ENCODE results near the gene PHOSPHO1.

PHOSPHO1 gene

DNA sequence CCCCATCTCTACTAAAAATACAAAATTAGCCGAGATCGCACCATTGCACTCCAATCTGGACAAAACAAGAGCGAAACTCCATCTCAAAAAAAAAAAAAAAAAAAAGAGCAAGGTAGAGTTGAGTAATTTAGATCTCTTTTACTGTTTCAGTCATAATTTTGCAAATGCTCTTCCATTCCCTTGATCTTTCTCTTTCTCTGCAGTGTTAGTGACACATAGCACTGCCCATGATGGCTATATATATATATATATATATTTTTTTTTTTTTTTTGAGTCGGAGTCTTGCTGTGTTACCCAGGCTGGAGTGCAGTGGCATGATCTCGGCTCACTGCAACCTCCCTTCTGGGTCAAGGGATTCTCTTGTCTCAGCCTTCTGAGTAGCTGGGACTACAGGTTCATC lies 12.2 kb upstream of the PHOSPHO1 start:
- no peak for DNase-seq (ENCODE audit: low read depth in 3 of 3)

DNA sequence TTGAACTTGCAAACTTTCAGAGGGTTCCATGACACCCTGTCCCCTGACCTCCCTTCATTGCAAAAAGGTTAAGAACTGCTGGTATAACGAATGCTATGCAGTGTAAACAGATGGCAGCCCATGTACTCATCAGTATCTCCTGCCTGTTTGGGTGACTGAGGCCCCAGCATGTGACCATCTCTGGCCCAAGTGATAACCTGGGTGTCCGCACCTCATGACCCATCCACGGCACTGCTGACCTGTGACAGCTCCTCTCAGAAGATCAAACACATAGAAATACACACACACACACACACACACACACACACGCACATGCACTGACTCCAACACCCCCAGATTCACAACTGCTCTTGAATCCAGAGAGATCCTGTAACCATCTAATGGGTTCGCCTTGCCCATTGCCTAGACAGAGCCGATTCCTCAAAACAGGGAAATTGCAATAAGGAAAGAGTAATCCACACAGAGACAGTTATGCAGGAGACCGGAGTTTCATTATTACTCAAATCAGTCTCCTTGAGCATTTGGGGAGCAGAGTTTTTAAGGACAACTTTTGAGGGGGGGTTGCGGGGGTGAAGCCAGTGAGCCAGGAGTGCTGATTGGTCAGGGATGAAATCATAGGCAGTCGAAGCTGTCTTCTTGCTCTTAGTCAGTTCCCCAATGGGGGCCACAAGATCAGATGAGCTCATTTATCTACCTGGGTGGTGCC lies 11.3 kb upstream of the PHOSPHO1 start:
- DNase-seq (ENCODE audit: low read depth in 3 of 3) = no peak

DNA sequence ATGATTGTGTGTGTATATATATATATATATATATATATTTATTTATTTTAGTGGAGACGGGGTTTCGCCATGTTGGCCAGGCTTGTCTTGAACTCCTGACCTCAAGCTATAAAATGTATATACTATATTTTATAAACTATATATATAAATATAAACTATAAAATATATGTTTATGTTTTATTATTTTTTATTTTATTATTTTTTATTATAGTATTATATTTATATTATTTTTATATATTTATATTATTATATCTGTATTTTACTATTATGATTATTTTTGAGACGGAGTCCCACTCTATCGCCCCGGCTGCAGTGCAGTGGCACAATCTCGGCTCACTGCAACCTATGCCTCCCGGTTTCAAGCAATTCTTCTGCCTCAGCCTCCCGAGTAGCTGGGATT lies 10.5 kb upstream of the PHOSPHO1 start:
- no peak for DNase-seq (ENCODE audit: low read depth in 3 of 3)

DNA sequence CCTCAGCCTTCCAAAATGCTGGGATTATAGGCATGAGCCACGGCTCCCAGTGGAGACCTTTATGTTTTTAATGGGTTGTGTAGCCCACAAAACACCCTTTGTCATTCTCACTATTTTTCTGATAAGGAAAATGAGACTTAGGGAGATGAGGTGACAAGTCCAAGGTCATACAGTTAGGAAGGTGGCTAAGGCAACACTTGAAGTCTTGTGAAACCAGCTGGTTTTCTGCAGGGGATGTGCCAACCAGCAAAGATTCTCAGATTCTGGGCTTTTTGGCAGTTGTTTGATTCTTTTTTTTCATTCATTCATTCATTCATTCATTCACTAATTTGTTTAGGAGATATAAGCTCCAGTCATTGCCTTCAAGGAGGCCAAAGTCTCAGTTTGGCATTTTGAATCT lies 10.0 kb upstream of the PHOSPHO1 start:
- no peak for DNase-seq (ENCODE audit: low read depth in 3 of 3)

DNA sequence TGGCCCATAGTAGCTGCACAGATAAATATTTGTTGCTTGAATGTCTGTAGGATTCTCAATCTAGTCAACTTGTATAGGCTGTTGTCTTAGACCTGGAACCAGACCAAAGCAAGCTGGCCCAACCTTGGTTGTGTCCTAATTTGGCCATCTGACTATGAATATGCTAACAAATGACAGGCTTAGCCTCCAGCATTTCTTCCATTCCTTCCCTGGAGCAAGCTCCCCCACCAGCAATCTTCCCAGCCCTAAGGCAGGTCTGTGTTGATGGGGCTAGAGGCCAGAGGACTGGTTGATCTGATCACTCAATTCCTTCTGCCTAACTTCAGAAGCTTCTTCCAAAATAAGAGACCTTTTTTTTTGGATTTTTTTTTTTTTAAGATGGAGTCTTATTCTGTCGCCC lies 9.4 kb upstream of the PHOSPHO1 start:
- DNase-seq (ENCODE audit: low read depth in 3 of 3) = no peak

DNA sequence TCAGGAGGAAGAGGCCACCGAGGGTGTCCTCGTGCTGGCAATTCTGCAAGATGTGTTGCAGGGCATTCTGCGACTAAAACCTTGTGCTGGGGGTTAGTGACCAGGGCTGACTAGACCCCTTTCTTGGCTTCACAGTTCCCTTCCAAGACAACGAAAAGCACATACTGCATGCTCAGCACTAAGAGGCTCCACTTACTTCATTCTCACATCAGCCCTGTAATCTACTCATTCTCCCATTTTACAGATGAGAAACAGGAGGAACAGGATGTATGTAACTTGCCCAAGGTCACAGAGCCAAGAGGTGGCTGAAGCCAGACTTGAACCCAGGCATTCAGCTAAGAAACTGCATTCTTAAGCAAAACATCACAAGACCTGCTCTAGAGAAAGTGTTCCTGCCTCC lies 5.3 kb upstream of the PHOSPHO1 start:
- DNase-seq (ENCODE audit: low read depth in 3 of 3) = no peak

DNA sequence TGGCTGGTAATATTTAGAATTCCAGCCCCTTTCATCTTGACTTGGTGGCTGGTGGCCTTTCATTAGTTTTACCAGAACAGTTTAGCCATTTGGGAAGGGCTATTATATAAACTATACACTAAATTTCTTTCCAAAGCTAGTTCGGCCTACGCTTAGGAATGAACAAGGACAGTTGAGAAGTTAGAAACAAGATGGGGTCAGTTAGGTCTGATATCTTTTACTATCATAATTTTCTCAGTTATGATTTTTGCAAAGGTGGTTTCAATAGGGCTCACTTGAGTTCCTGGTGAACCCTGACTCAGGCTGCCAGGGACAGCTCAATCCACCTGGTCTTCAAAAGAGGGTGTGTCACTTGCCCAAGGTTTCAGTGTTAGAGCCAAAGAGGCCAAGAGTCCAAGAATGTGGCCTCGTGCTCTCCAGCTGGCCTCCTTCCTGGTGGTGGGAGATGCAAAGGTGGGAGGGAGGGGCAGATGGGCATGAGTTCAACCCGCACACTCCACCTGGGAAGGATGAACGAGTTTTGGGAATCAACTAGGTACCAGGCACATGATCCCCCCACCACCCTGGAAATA lies 4.0 kb upstream of the PHOSPHO1 start:
- no peak for DNase-seq (ENCODE audit: low read depth in 3 of 3)

DNA sequence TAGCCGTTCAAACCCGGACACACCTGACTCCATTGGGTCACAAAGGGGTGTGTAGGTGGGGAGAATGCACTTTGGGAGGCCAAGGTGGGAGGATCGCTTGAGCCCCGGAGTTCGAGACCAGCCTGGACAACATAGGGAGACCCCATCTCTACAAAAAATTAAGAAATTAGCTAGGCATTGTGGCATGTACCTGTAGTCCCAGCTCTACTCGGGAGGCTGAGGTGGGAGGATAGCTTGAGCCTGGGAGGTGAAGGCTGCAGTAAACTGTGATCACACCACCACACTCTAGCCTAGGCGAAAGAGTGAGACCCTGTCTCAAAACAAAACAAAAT lies 942 bp upstream of the PHOSPHO1 start:
- no peak for DNase-seq (ENCODE audit: low read depth in 3 of 3)

DNA sequence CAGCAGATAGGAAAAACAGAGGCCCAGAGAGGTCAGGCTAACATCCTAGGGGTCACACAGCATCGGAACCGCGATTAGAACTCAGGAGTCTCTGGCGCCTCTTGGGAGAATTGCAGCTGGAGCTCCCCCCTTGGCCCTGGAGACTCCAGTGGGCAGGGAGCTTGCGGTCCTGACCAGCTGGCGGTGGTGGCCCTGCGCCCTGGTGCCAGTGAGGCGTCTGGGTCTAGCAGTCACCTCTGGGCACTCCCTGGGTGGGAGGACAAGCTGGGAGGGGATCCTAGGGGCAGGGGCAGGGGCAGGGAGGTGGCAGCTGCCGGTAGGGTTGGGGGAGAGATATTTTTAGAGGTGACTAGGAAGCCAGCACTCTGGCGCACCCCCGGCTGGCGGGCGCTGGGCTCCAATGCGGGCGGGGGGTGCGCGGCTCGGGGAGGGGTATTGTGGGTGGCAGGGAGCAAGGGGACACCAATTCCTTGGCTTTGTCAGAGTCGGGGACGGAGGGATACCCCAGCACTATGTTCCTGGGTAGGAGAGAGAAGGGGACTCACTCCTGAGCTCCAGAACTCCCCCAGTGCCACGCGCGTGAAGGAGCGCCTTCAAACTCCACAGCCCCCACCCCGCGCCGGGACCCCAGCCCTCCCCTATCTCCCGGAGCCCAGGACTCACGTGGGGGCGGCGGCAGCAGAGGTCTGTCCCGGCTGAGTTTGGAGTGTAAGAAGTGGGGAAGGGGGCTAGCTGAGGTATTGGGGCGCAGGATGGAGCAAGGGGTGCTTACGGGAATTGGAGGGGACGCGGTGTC lies 584 bp downstream of the PHOSPHO1 start:
- no peak for DNase-seq (ENCODE audit: low read depth in 3 of 3)

DNA sequence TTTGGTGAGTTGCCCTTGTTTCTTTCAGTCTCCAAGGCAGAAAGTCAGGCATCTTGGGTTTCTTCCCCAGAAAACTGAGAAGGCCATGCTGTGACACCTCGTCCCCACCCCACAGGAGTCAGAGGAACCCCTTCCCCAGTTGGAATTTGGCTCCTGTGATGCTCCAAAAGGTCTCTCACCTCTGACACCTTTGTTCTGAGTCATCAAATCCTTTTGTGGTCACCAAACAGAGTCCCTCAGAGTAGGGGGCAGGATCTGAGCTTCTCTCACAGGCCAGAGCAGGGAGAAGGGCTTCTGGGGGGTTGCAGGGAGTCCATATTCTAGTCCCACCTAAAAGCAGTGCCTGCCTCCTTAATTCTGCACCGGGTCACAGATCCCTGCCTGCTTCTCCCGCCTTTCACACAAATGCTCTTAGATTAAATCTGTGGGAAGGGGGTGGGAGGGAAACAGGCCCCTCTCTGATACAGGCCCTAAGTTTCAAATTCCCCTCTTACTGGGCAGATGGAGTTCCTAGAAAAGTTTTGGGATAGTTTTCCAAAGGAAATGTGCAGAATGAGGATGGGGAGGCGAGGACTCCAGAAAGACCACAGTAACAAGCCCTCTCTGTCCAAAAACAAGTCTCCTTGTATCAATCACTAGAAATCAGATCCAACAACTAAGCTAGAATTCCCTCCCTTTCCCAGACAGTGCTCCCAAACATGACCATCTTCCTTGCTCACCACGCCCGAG lies 1.3 kb downstream of the PHOSPHO1 start:
- DNase-seq (ENCODE audit: low read depth in 3 of 3) = no peak

DNA sequence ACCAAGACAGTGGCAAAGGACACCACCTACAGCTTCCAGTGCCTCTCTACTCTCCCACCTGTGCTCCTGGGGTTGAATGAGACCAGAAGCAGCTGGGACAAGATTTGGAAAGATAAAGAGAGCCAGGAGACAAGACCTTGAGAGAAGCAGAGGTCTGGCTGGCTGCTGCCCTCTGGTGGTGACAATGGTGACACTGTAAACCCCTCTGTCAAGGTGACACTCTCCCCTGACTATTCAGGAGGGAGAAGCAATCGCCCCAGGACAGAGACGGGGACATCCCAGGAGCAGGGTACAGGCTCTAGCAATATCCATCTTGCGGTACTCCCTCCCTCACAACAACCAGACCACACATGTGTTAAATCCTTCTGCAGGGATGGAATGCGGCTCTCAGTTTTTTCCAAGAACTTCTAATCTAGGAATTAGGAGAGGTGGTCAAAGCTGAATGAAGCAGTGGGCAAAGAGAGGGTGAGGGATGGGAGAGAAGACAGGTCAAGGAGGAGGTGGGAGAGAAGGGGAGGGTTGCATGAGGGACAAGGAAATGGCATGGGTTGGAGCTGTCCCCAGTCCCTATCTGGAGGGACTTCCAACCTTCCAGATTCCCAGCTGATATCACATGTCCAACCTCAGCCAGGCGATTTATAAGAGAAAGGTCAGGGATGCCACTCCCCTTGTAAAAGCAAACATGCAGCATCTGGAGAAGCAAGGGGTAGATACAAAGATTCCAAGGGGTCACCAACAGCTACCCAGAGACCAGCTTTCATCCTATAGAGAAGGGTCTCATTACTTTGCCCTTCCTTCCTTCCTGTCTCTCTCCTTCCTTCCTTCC lies 2.9 kb downstream of the PHOSPHO1 start:
- DNase-seq (ENCODE audit: low read depth in 3 of 3) = peak; percentile 62 to 63 (median 63)

DNA sequence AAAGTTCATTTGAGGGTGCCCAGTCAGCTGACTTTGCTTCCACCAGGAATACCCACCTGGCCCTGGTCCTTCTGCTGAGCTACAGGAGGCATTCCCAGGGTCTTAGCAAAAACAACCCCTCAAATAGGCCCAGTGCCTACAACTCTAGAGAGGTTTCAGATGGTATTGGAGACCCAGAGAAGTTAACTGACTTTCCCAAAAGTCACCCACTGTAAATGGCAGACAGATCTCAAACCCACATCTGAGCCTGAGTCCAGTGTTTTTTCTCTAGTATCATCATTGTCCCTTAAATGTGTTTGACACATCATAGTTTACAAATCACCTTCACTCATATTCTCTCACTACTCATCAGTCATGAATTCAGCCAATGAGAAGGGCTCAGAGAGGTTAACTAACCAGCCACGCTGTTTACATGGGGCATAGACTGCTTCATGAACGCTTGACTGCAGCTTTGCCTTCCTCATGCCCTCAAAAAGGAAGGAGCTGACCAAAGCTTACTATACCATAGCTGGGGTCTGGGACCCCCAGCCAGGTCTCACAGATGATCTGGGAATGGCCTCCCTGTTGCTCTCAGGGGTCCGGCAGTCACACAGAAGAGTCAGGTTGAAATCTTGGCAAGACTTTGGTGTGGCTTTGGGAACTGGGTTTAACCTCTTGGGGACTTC lies 3.7 kb downstream of the PHOSPHO1 start:
- DNase-seq (ENCODE audit: low read depth in 3 of 3) = no peak

DNA sequence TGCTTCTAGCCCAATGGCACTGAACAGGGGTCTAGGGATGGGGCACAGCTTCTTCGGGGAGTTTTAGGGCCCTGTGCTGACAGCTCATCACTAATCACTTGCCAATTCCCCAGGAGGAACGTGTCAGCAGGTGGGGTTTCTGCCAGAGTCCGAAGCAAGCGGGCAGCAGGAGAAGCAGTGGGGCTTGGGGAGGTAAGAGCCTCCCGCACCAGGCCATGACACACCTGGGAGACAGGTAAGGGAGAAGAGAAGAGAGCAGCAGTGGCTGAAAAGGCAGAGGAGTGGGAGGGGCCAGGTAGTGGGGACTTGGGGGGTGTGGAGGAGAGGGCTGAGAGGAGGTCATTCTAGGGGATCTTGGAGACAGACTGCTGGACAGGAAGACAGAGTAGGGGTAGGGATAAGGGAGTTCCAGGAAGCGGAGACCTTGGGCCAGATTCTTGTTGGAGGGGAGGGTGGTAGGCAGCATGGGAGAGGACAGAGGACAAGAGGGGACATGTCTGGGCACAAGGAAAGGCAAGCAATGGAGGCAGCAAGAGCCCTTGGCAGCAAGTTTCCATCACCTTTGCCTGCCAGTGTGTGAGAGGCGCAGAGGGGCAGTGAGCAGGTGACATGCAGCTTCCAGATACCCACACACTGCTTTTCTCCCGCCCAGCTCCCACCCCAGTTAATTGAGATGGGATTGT lies 4.9 kb downstream of the PHOSPHO1 start:
- DNase-seq (ENCODE audit: low read depth in 3 of 3) = no peak

DNA sequence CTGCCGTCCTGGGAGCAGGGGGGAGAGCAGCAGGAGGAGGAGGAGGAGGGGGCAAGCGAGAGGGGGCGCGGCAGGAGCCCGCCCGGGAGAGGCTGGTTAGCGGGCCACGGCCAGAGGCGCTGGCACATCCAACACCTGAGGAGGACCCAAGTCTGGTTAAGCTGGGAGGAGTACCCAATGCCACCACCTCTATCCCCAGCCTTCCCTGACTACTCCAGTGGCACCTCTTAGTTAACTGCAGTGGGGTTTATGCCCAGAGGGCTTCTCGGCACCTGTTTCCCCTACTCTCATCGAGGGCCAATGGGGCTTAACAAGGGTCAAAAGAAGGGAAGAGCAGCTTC lies 5.6 kb downstream of the PHOSPHO1 start:
- no peak for DNase-seq (ENCODE audit: low read depth in 3 of 3)

DNA sequence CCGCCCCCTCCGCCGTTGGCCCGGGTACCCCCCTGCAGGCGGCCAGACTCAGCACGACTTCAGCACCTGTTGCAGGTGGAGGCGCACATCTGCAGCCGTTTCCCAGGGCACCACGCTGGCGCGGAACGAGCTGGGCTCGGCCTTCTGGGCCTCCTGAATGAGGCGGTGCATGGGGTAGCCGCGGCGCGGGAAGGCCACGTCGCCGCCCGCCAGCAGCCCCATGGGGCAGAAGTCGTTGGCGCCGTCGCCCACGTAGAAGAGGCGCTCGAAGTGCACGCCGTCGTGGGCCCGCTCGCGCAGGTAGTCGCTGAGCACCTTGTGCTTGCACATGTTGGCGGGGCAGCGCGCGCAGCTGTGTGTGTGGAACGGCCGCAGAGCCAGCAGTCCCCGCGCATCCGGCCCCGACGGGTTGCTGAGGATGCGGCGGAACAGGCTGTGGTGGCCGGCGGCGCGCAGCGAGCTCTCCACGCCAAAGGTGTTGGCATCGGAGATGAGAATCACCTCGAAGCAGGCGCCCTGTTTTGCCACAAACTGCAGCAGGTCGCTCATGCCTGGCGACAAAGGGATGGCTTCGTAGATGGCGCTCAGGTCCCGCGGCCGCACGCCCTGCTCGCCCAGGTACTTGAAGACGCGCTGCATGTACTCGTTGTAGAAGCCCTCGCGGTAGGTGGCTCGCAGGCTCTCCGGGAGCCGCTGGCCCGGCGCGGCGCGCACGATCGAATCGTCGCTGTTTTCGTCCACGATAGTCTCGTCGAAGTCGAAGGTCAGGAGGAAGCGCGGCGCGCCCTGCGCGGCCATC lies 6.2 kb downstream of the PHOSPHO1 start:
- no peak for DNase-seq (ENCODE audit: low read depth in 3 of 3)

DNA sequence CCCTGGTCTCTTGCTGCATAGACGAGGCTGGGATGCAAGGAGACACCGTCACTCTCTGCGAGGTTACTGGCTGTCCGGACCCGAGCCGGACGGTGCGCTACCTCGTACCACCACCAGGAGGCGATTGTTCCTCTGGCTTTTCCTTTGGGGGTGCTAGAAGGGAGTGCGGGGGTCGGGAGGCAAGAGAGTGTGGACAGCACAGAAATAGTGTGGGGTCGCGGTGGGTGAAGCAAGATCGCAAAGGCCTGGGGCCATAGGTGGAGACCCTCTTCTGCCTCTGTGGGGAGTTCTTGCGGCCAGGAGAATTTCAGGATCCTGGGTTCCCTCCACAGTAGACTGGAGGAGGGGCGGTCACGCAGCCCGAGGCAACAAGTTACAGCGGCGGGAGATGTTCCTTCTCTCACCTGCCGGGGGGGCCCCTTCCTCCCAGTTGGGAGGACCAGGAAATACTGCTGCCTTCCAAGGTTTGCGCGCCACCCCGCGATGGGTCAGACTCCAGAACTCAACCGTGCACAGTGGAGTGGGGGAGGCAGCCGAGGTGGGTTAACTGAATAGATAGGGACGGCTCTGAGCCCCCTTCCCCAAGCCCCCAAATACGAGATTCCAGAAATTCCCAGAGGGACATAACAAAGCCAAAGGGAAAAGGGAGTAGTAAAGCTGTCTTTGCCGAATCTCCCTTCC lies 6.9 kb downstream of the PHOSPHO1 start:
- DNase-seq (ENCODE audit: low read depth in 3 of 3) = peak in 2 of 3 experiments; percentile 48 to 51

DNA sequence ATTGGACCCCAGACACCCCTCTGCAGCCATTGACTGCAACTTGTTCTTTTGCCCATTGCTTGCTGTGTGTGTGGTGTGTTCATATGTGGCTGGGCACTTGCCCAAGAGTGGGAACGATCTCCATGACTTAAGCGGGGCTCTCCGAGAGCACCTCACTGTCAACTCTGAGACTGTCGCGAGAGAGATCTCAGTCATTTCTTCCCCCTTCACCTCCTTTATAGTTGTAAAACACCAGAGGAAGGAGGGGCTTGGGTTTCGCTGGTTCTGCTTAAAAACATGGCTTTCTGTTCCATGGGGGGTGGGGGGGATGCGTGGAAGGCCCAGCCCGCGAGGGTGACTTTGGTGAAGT lies 7.4 kb downstream of the PHOSPHO1 start:
- DNase-seq (ENCODE audit: low read depth in 3 of 3) = no peak

DNA sequence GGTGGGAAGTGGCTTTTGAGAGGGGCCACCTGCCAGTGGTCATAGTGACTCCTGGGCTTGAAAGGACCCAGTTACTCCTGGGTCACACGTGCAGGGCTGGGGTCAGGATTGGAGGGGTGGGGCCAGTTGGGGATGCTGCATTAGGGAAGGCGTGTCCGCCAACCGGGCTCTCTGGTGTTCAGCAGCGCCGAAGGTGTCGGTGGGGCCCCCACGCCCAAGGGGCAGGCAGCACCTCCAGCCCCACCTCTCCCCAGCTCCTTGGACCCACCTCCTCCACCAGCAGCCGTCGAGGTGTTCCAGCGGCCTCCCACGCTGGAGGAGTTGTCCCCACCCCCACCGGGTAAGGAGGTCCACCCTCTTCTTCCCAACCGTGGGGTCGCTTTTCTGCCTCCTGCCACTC lies 10.6 kb downstream of the PHOSPHO1 start:
- no peak for DNase-seq (ENCODE audit: low read depth in 3 of 3)
